HEK293T (cell line): Measurements from ENCODE around the gene FGF14.

Experiments used
- BHLHE40 ChIP-seq: fragments of 450-650 bp; IDR thresholded peaks from 2 replicates; pipeline ENCODE4 v1.6.1; 2016; ENCODE audit warnings: mild to moderate bottlenecking, moderate library complexity, borderline replicate concordance
- FOXA1 ChIP-seq: fragments of 450-650 bp; IDR thresholded peaks from 2 replicates; pipeline ENCODE4 v1.6.1; 2016; ENCODE audit warnings: mild to moderate bottlenecking
- FOXM1 ChIP-seq: fragments of 450-650 bp; IDR thresholded peaks from 2 replicates; pipeline ENCODE4 v1.6.1; 2017; ENCODE audit warnings: mild to moderate bottlenecking, borderline replicate concordance

- no peak for TF ChIP-seq FOXA1
- no peak for TF ChIP-seq BHLHE40
- TF ChIP-seq FOXM1: no peak
Measured at GRCh38 chr13:102207680-102208342, 194.0 kb downstream of the FGF14 start.
